Testis (tissue), 3 donors: ENCODE data around the gene OPN1LW. TPM values are rescaled to one million over a fixed set of nuclear protein-coding genes. Genes with fewer than 3 reads are reported as not detected.
"Not testable (repeated sequence)": the region's sequence is repeated elsewhere in the genome, so short reads cannot be mapped to it uniquely, and the experiment has no call there.

Source experiments
- DNase-seq: peaks from one replicate; pipeline ENCODE4 v3.0.0-alpha.2; 2019
- H3K27ac ChIP-seq, 2 donors: fragments of 200-600 bp; sonication (generic); one replicate each; pipeline ENCODE4 v1.5.1; 2019
- H3K27me3 ChIP-seq: fragments of 200-600 bp; sonication (generic); one replicate; pipeline ENCODE4 v1.5.1; 2019
- H3K36me3 ChIP-seq: fragments of 200-600 bp; sonication (generic); one replicate; pipeline ENCODE4 v1.5.1; 2017; ENCODE audit warnings: low read depth; ENCODE audit errors: missing control alignments
- H3K4me1 ChIP-seq: fragments of 200-600 bp; sonication (generic); one replicate; pipeline ENCODE4 v1.5.1; 2019
- H3K4me3 ChIP-seq, 2 donors: fragments of 200-600 bp; sonication (generic); one replicate each; pipeline ENCODE4 v1.5.1; 2017 to 2019
- H3K9me3 ChIP-seq: fragments of 200-600 bp; sonication (generic); one replicate; pipeline ENCODE4 v1.5.1; 2017
- CTCF ChIP-seq, 3 experiments: fragments of 450-650 bp in 2 of 3; fragments of 200-600 bp in 1 of 3; sonication (generic) in 1 of 3; IDR thresholded peaks; one replicate each; pipeline ENCODE4 v1.5.1; 2016 to 2019; ENCODE audit warnings: antibody characterized with exemption in 3 of 3, mild to moderate bottlenecking in 2 of 3, moderate library complexity in 1 of 3
- POLR2A ChIP-seq: fragments of 450-650 bp; IDR thresholded peaks from one replicate; pipeline ENCODE4 v1.6.1; 2017; ENCODE audit warnings: antibody characterized with exemption, mild to moderate bottlenecking, moderate library complexity
- WGBS, 2 donors: methylation state at CpG; one replicate each; pipeline ENCODE4 v1.1.5; 2018; 5-methylcytosine and 5-hydroxymethylcytosine counted together
- intact Hi-C: fragments of 100-400 bp; cut with DNase I; formaldehyde crosslinking; loops from one replicate; pipeline ENCODE4 v1.15.1; 2023; ENCODE audit warnings: low total_unique reads
- polyA plus RNA-seq: library from polyadenylated mRNA; stranded (reverse); fragments of 350-450 nt; fragmentation: Illumina TruSeq; extraction: RNeasy Lipid Tissue Mini Kit (QIAGEN cat#74804); gene quantifications from one replicate; pipeline ENCODE4 v1.2.3, GENCODE V29; 2014; ENCODE audit warnings: low read depth, low replicate concordance; ENCODE audit not compliant: insufficient read depth
- total RNA-seq, 2 donors: library from RNA; depleted of rRNA; stranded (reverse); fragments of >200 nt; gene quantifications; one replicate each; pipeline ENCODE4 v1.2.3, GENCODE V29; 2016

Gene OPN1LW
- total and polyA plus RNA-seq, 3 donors from 2014 or later, result 0.31 TPM; not detected in 2

GRCh38 chrX:154138857-154139256 is 5.2 kb upstream of the OPN1LW start:
- H3K4me3 ChIP-seq, result no peak overlapping the region
- no peaks in the 10 kb centered on the region for H3K9me3 ChIP-seq
- no peaks in the 10 kb centered on the region for H3K4me1 ChIP-seq
- no peak for TF ChIP-seq CTCF (IDR thresholded peaks at IDR 0.05)
- no peak for TF ChIP-seq POLR2A
- DNase-seq, result no peak
- 93 to 94% methylated on average over 8 to 10 of the region's 10 CpGs for WGBS, 2 donors
- intact Hi-C loops, result no loop called here
- H3K27ac ChIP-seq, result no peak overlapping the region
- H3K36me3 ChIP-seq, result no peaks in the 10 kb centered on the region
- no peaks in the 10 kb centered on the region for H3K27me3 ChIP-seq

GRCh38 chrX:154140206-154140605 is 3.8 kb upstream of the OPN1LW start:
- no peak for DNase-seq
- Histone ChIP-seq H3K36me3 (no peaks in the 10 kb centered on the region), H3K4me1 (no peaks in the 10 kb centered on the region), H3K9me3 (no peaks in the 10 kb centered on the region), H3K4me3 (no peak overlapping the region), H3K27ac (no peak overlapping the region), H3K27me3 (no peaks in the 10 kb centered on the region)
- 88 to 93% methylated on average over 6 to 11 of the region's 12 CpGs for WGBS, 2 donors
- no peak for TF ChIP-seq CTCF (IDR thresholded peaks at IDR 0.05)
- TF ChIP-seq POLR2A, result no peak
- intact Hi-C loops, result no loop called here

- Histone ChIP-seq H3K27ac (no peak overlapping the region), H3K9me3 (no peaks in the 10 kb centered on the region), H3K36me3 (no peaks in the 10 kb centered on the region), H3K4me3 (no peak overlapping the region), H3K27me3 (no peaks in the 10 kb centered on the region), H3K4me1 (no peaks in the 10 kb centered on the region)
- TF ChIP-seq CTCF (IDR thresholded peaks at IDR 0.05), result no peak
- TF ChIP-seq POLR2A, result no peak
- WGBS, 2 donors, result 79% methylated on average over 2 of the region's 10 CpGs; no CpG with 5 or more reads in 1 of the 2 donors
- no peak for DNase-seq
- intact Hi-C loops, result no loop called here
Measured at GRCh38 chrX:154140742-154141141, 3.3 kb upstream of the OPN1LW start.

- intact Hi-C loops, result no loop called here
- Histone ChIP-seq H3K4me3 (no peak overlapping the region), H3K27ac (no peak overlapping the region), H3K27me3 (no peaks in the 10 kb centered on the region), H3K9me3 (no peaks in the 10 kb centered on the region), H3K4me1 (no peaks in the 10 kb centered on the region), H3K36me3 (no peaks in the 10 kb centered on the region)
- DNase-seq, result peak; percentile 52
- TF ChIP-seq CTCF (IDR thresholded peaks at IDR 0.05), result no peak
- 68 to 79% methylated on average over 7 to 8 of the region's 8 CpGs for WGBS, 2 donors
Measured at GRCh38 chrX:154142386-154142785, 1.7 kb upstream of the OPN1LW start.

- Histone ChIP-seq H3K4me1 (no peaks in the 10 kb centered on the region), H3K4me3 (no peak overlapping the region), H3K27me3 (no peaks in the 10 kb centered on the region), H3K36me3 (no peaks in the 10 kb centered on the region), H3K27ac (no peak overlapping the region), H3K9me3 (no peaks in the 10 kb centered on the region)
- no peak for TF ChIP-seq POLR2A
- no peak for TF ChIP-seq CTCF (IDR thresholded peaks at IDR 0.05)
- DNase-seq, result no peak
- intact Hi-C loops, result no loop called here
- WGBS, 2 donors, result 92 to 98% methylated on average over 17 to 21 of the region's 23 CpGs
Measured at GRCh38 chrX:154142950-154143745, 895 bp upstream of the OPN1LW start.

- intact Hi-C loops, H3K36me3 ChIP-seq, H3K4me1 ChIP-seq, H3K27ac ChIP-seq, DNase-seq, H3K9me3 ChIP-seq, H3K4me3 ChIP-seq, H3K27me3 ChIP-seq: not testable (repeated sequence)
- 100% methylated on average over 1 of the region's 6 CpGs; no CpG with 5 or more reads in 1 of the 2 donors for WGBS, 2 donors
Measured at GRCh38 chrX:154151030-154151429, 7.0 kb downstream of the OPN1LW start.

- DNase-seq, H3K9me3 ChIP-seq, H3K4me3 ChIP-seq, intact Hi-C loops, H3K27ac ChIP-seq, H3K36me3 ChIP-seq, H3K27me3 ChIP-seq, H3K4me1 ChIP-seq: not testable (repeated sequence)
- 91% methylated on average over 6 of the region's 11 CpGs; no CpG with 5 or more reads in 1 of the 2 donors for WGBS, 2 donors
Measured at GRCh38 chrX:154156221-154156620, 12.2 kb downstream of the OPN1LW start.
